ENCODE results near the gene AGBL4. TPM values are rescaled to one million over a fixed set of nuclear protein-coding genes. Genes with fewer than 3 reads are reported as not detected.

AGBL4 gene
- total RNA-seq, 4 donors from 2014 or later, result 0.19 to 1.0 (median 1.0) TPM; not detected in 1

GRCh38 chr1:49098866-49099265 is 924.9 kb downstream of the AGBL4 start:
- 78% methylated on average over 5 of the region's 5 CpGs for WGBS
- Histone ChIP-seq H3K4me1 (no peaks in the 10 kb centered on the region), H3K36me3 (no peaks in the 10 kb centered on the region), H3K27me3 (no peaks in the 10 kb centered on the region), H3K9me3 (no peaks in the 10 kb centered on the region), H3K4me3 (no peak overlapping the region), H3K27ac (no peak overlapping the region)
- no peak for DNase-seq (ENCODE audit: low spot score in 2 of 2)
- TF ChIP-seq, protein P1, sequence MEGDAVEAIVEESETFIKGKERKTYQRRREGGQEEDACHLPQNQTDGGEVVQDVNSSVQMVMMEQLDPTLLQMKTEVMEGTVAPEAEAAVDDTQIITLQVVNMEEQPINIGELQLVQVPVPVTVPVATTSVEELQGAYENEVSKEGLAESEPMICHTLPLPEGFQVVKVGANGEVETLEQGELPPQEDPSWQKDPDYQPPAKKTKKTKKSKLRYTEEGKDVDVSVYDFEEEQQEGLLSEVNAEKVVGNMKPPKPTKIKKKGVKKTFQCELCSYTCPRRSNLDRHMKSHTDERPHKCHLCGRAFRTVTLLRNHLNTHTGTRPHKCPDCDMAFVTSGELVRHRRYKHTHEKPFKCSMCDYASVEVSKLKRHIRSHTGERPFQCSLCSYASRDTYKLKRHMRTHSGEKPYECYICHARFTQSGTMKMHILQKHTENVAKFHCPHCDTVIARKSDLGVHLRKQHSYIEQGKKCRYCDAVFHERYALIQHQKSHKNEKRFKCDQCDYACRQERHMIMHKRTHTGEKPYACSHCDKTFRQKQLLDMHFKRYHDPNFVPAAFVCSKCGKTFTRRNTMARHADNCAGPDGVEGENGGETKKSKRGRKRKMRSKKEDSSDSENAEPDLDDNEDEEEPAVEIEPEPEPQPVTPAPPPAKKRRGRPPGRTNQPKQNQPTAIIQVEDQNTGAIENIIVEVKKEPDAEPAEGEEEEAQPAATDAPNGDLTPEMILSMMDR (IDR thresholded peaks at IDR 0.05), result no peak
- TF ChIP-seq POLR2AphosphoS5 (IDR thresholded peaks at IDR 0.05) (no peak), EP300 (IDR thresholded peaks at IDR 0.05) (no peak), POLR2A (IDR thresholded peaks at IDR 0.05) (no peak)

GRCh38 chr1:49086327-49086726 is 937.4 kb downstream of the AGBL4 start:
- WGBS, result 92% methylated on average over 2 of the region's 2 CpGs
- H3K27ac ChIP-seq, result no peak overlapping the region
- H3K27me3 ChIP-seq, result no peaks in the 10 kb centered on the region
- H3K4me3 ChIP-seq, result no peak overlapping the region
- H3K36me3 ChIP-seq, result no peaks in the 10 kb centered on the region
- DNase-seq (ENCODE audit: low spot score in 2 of 2), result no peak
- no peaks in the 10 kb centered on the region for H3K9me3 ChIP-seq
- no peaks in the 10 kb centered on the region for H3K4me1 ChIP-seq
- TF ChIP-seq EP300 (IDR thresholded peaks at IDR 0.05), result no peak
- TF ChIP-seq POLR2AphosphoS5 (IDR thresholded peaks at IDR 0.05), result no peak
- TF ChIP-seq POLR2A (IDR thresholded peaks at IDR 0.05), result no peak

DNA sequence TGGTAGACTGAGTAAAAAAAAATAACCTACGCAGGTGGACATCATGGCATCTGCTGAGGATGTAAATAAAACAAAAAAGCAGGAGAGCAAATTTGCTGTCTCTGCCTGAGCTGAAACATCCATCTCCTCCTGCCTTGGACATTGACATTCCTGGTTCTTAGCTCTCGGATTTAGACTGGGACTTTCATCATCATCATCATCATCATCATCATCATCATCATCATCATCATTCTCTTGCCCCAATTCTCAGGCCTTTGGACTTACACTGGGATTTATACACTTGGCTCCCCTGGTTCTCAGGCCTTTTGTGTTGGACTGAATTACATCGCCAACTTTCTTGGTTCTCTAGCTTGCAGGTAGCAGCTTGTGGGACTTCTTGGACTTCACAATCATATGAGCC is 938.7 kb downstream of the AGBL4 start:
- DNase-seq (ENCODE audit: low spot score in 2 of 2), result no peak
- H3K9me3 ChIP-seq, result no peaks in the 10 kb centered on the region
- no peak overlapping the region for H3K4me3 ChIP-seq
- H3K4me1 ChIP-seq, result no peaks in the 10 kb centered on the region
- 85% methylated on average over 3 of the region's 3 CpGs for WGBS
- H3K27ac ChIP-seq, result no peak overlapping the region
- no peaks in the 10 kb centered on the region for H3K27me3 ChIP-seq
- H3K36me3 ChIP-seq, result no peaks in the 10 kb centered on the region
- TF ChIP-seq POLR2AphosphoS5 (IDR thresholded peaks at IDR 0.05) (no peak), POLR2A (IDR thresholded peaks at IDR 0.05) (no peak), EP300 (IDR thresholded peaks at IDR 0.05) (no peak)
- TF ChIP-seq, protein P1 (IDR thresholded peaks at IDR 0.05), result no peak

GRCh38 chr1:49060766-49061165 is 963.0 kb downstream of the AGBL4 start:
- H3K27ac ChIP-seq, result no peak overlapping the region
- TF ChIP-seq POLR2AphosphoS5 (IDR thresholded peaks at IDR 0.05) (no peak), POLR2A (IDR thresholded peaks at IDR 0.05) (no peak), EP300 (IDR thresholded peaks at IDR 0.05) (no peak)
- TF ChIP-seq, protein P1 (IDR thresholded peaks at IDR 0.05), result no peak
- H3K36me3 ChIP-seq, result no peaks in the 10 kb centered on the region
- 83% methylated on average over 1 of the region's 1 CpG for WGBS
- H3K9me3 ChIP-seq, result no peaks in the 10 kb centered on the region
- H3K4me3 ChIP-seq, result no peak overlapping the region
- no peaks in the 10 kb centered on the region for H3K27me3 ChIP-seq
- DNase-seq (ENCODE audit: low spot score in 2 of 2), result no peak
- H3K4me1 ChIP-seq, result no peaks in the 10 kb centered on the region

DNA sequence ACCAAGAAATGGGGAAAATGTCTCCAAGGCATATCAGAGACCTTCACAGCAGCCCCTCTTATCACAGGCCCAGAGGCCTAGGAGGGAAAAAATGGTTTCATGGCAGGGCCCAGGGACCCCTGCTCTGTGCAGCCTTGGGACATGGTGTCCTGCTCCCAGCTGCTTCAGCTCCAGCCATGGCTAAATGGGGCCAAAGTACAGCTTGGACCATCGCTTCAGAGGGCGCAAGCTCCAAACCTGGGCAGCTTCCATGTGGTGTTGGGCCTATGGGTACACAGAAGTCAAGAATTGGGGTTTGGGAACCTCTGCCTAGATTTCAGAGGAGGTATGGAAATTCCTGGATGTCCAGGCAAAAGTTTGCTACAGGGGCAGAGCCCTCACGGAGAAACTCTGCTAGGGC is 964.7 kb downstream of the AGBL4 start:
- no peaks in the 10 kb centered on the region for H3K36me3 ChIP-seq
- H3K27ac ChIP-seq, result no peak overlapping the region
- H3K27me3 ChIP-seq, result no peaks in the 10 kb centered on the region
- H3K9me3 ChIP-seq, result no peaks in the 10 kb centered on the region
- no peaks in the 10 kb centered on the region for H3K4me1 ChIP-seq
- TF ChIP-seq POLR2AphosphoS5 (IDR thresholded peaks at IDR 0.05) (no peak), POLR2A (IDR thresholded peaks at IDR 0.05) (no peak), EP300 (IDR thresholded peaks at IDR 0.05) (no peak)
- TF ChIP-seq, protein P1 (IDR thresholded peaks at IDR 0.05), result no peak
- no peak overlapping the region for H3K4me3 ChIP-seq
- 100% methylated on average over 2 of the region's 3 CpGs for WGBS
- DNase-seq (ENCODE audit: low spot score in 2 of 2), result no peak

DNA sequence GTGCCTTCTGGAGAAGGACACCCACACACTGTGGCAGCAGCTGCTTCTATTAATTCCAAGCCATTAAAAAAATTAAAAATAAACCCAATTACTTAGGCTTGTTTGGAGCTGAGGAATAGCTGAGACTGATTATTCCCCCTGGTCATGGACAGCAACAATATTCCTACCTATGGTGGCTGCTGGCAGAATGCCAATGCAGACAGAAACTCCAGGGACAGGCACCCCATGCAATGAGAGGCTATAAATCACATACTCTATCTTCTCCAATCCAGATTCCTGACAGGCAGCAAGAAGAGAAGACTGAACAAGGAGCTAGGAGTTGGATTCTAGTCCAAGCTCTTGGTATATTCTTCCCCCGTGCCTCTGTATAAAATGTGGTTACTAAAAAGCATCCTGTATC is 971.7 kb downstream of the AGBL4 start:
- no peak for DNase-seq (ENCODE audit: low spot score in 2 of 2)
- 50% methylated on average over 1 of the region's 1 CpG for WGBS
- no peak overlapping the region for H3K27ac ChIP-seq
- no peaks in the 10 kb centered on the region for H3K9me3 ChIP-seq
- no peaks in the 10 kb centered on the region for H3K36me3 ChIP-seq
- H3K27me3 ChIP-seq, result no peaks in the 10 kb centered on the region
- TF ChIP-seq, protein P1 (IDR thresholded peaks at IDR 0.05), result no peak
- no peak for TF ChIP-seq POLR2AphosphoS5 (IDR thresholded peaks at IDR 0.05)
- TF ChIP-seq POLR2A (IDR thresholded peaks at IDR 0.05), result no peak
- TF ChIP-seq EP300 (IDR thresholded peaks at IDR 0.05), result no peak
- no peak overlapping the region for H3K4me3 ChIP-seq
- H3K4me1 ChIP-seq, result no peaks in the 10 kb centered on the region
